K562 (cell line): ENCODE data around the gene ORC2. TPM values are rescaled to one million over a fixed set of nuclear protein-coding genes. Genes with fewer than 3 reads are reported as not detected.

Experiments
- CAMTA2 ChIP-seq: fragments of 250-450 bp; sonication (Bioruptor Pico); conservative IDR thresholded peaks from 2 replicates; pipeline ENCODE4 v1.5.1; 2022
- CEBPB ChIP-seq: fragments of 450-650 bp; IDR thresholded peaks from 2 replicates; pipeline ENCODE4 v1.6.1; 2016; ENCODE audit warnings: missing genetic modification characterization, missing compliant biosample characterization
- CREB3L1 ChIP-seq: fragments of 450-650 bp; IDR thresholded peaks from 2 replicates; pipeline ENCODE4 v1.6.1; 2014; ENCODE audit warnings: low read depth, mild to moderate bottlenecking, moderate library complexity, borderline replicate concordance
- CREBBP ChIP-seq: IDR thresholded peaks from one replicate; pipeline ENCODE4 v1.6.1; 2012; ENCODE audit warnings: low read depth, mild to moderate bottlenecking, control low read depth, inconsistent platforms, low read length
- EZH2 ChIP-seq: IDR thresholded peaks from 2 replicates; pipeline ENCODE4 v1.6.1; 2012; ENCODE audit warnings: low read depth, mild to moderate bottlenecking, inconsistent platforms, low read length, borderline replicate concordance
- HIVEP1 ChIP-seq: fragments of 250-450 bp; sonication (Bioruptor Pico); IDR thresholded peaks from 2 replicates; pipeline ENCODE4 v1.4.0; 2020; ENCODE audit warnings: mild to moderate bottlenecking
- IRF2 ChIP-seq: sonication (generic); formaldehyde crosslinking; IDR thresholded peaks from 2 replicates; pipeline ENCODE4 v1.8.1; 2022; ENCODE audit warnings: mild to moderate bottlenecking, missing genetic modification reagents
- NCOA6 ChIP-seq: fragments of 450-650 bp; IDR thresholded peaks from 2 replicates; pipeline ENCODE4 v1.6.1; 2017; ENCODE audit warnings: mild to moderate bottlenecking
- PHF21A ChIP-seq: fragments of 450-650 bp; IDR thresholded peaks from 2 replicates; pipeline ENCODE4 v1.6.1; 2017; ENCODE audit warnings: low read depth, borderline replicate concordance
- PML ChIP-seq: IDR thresholded peaks from 2 replicates; pipeline ENCODE4 v1.6.1; 2012; ENCODE audit warnings: low read length, inconsistent platforms
- POLR2A ChIP-seq: fragments of 450-650 bp; conservative IDR thresholded peaks from 2 replicates; pipeline ENCODE4 v1.6.1; 2016
- SIRT6 ChIP-seq: IDR thresholded peaks from one replicate; pipeline ENCODE4 v1.6.1; 2012; ENCODE audit warnings: low read depth, mild to moderate bottlenecking, control low read depth, inconsistent platforms, low read length, moderate library complexity
- TRIM24 ChIP-seq, 2 experiments: fragments of 450-650 bp; IDR thresholded peaks; 2 replicates each; pipeline ENCODE4 v1.6.1; 2016
- VEZF1 ChIP-seq: fragments of 200-800 bp; sonication (Bioruptor generic); IDR thresholded peaks from 2 replicates; pipeline ENCODE4 v1.6.1; 2017; ENCODE audit warnings: missing genetic modification characterization, missing compliant biosample characterization
- ZBTB1 ChIP-seq: sonication (generic); formaldehyde crosslinking; IDR thresholded peaks from 2 replicates; pipeline ENCODE4 v1.8.1; 2023; ENCODE audit warnings: missing genetic modification reagents, low read depth, mild to moderate bottlenecking, borderline replicate concordance
- ZBTB40 ChIP-seq, 2 experiments: fragments of 450-650 bp in 1 of 2; sonication (generic) in 1 of 2; formaldehyde crosslinking in 1 of 2; IDR thresholded peaks; 2 replicates each; pipeline versions ENCODE4 v1.7.1 to v1.9.0; 2016 to 2022; ENCODE audit warnings: inconsistent platforms in 1 of 2, mild to moderate bottlenecking in 1 of 2, missing genetic modification reagents in 1 of 2
- polyA plus RNA-seq, 8 experiments: library from polyadenylated mRNA; depleted of rRNA in 4 of 8; stranded (reverse) in 5 of 8; unstranded in 3 of 8; fragments of >200 nt; fragmentation: Nextera tagmentation in 2 of 8; fragmentation: Illumina TruSeq in 1 of 8; extraction: Ambion mirVana in 2 of 8; extraction: Trizol in 1 of 8; gene quantifications; 2 replicates each; pipeline versions ENCODE4 v1.2.1 to v1.2.3, GENCODE V29; 2011 to 2014; ENCODE audit warnings: inconsistent platforms in 1 of 8, missing spikeins in 1 of 8
- total RNA-seq, 7 experiments: library from RNA; depleted of rRNA in 6 of 7; stranded (reverse); fragments of >200 nt in 6 of 7; fragmentation: Illumina TruSeq in 2 of 7; extraction: Trizol in 2 of 7; gene quantifications; 2 replicates each; pipeline versions ENCODE4 v1.2.1 to v1.2.3, GENCODE V29; 2011 to 2021; ENCODE audit warnings: low replicate concordance in 1 of 7

Gene ORC2
- total and polyA plus RNA-seq, 9 of the 15 experiments (the other 6 are each of a cell fraction or from before 2014, with no cell fraction given), result 5.6 to 41.1 (median 19.0) TPM

DNA sequence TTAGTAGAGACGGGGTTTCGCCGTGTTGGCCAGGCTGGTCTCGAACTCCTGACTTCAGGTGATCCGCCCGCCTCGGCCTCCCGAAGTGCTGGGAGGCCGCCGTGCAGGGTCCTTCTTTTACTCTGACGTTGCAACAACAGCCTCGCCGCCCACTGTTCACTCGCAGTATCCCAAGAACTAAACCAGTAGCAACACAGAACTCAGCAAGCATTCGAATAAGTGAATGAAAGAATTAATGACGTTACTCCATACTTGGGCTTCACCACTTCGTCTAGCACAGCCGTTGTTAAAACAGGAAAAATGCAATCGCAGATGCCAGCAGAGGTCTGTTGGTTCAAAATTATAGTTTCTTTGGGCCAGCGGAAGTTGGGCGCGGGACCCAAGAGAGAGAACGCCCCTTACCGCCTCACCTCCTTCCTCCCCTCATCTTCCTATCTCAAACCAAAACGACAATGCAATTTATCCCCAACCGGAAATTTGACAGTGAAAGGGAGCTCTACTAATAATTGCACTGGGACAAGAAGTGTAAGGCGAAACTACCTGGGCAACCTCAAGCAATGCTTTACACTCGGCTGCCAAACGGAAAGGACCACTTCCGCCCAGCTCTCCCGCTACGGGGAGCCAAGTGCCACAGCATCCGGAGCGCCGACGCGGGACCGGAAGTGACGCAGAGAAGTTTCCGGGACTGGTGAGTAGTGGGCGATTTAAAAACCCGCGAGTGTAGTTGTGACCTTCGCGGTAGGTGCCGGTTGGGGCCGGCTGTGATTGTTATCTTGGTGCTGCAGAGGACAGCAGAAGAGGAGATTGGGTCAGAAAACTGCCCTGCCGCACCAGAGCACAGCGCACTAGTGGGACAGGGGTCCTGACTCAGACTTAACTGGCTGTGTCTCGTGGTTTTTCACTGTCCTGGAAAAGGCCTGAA lies 74.5 kb downstream of the ORC2 start, which contains the start of the genes NIF3L1 and PPIL3 (continued):
- TF ChIP-seq ZBTB40 (IDR thresholded peaks at IDR 0.05), result peak; percentile 99
- no peak for TF ChIP-seq ZBTB40 (CRISPR knock-in tag; IDR thresholded peaks at IDR 0.05)
- TF ChIP-seq HIVEP1 (CRISPR knock-in tag), result no peak
- TF ChIP-seq IRF2 (CRISPR knock-in tag), result no peak
- TF ChIP-seq PML, result peak; percentile 57
- TF ChIP-seq PHF21A, result peak; percentile 40; the same call in 1 of the 2 replicates
- no peak for TF ChIP-seq CREBBP
- TF ChIP-seq CEBPB, result no peak
- TF ChIP-seq EZH2, result no peak
- TF ChIP-seq POLR2A, result peak; percentile 90
- TF ChIP-seq CREB3L1, result peak; percentile 62; the same call in 1 of the 2 replicates
- TF ChIP-seq TRIM24 (IDR thresholded peaks at IDR 0.05), result peak in 1 of 2 experiments; percentile 97; a peak in 2 of 4 replicates
- no peak for TF ChIP-seq ZBTB1 (CRISPR knock-in tag)
- TF ChIP-seq NCOA6, result no peak
- no peak for TF ChIP-seq CAMTA2 (CRISPR knock-in tag)
- TF ChIP-seq SIRT6, result no peak
- peak; percentile 43 for TF ChIP-seq VEZF1 (CRISPR knock-in tag)
